Neuron (in vitro differentiated cells): ENCODE results near the gene LYPLAL1.
"Not testable (repeated sequence)": the region's sequence is repeated elsewhere in the genome, so short reads cannot be mapped to it uniquely, and the experiment has no call there.

Experiments
- H2AFZ ChIP-seq: one replicate; pipeline ENCODE4 v1.6.1; 2013; ENCODE audit warnings: low read depth, mild to moderate bottlenecking, inconsistent platforms, low read length, moderate library complexity
- H3K27me3 ChIP-seq: one replicate; pipeline ENCODE4 v1.6.1; 2013; ENCODE audit warnings: low read length; ENCODE audit not compliant: insufficient read depth
- H3K36me3 ChIP-seq: one replicate; pipeline ENCODE4 v1.6.1; 2013; ENCODE audit warnings: low read length; ENCODE audit not compliant: insufficient read depth
- H3K4me1 ChIP-seq: one replicate; pipeline ENCODE4 v1.6.1; 2013; ENCODE audit warnings: low read length; ENCODE audit not compliant: insufficient read depth
- H3K4me3 ChIP-seq: 2 replicates; pipeline ENCODE4 v1.5.1; 2013; ENCODE audit warnings: mild to moderate bottlenecking, low read length, moderate library complexity
- H3K9me3 ChIP-seq: one replicate; pipeline ENCODE4 v1.6.1; 2013; ENCODE audit warnings: low read length

The LYPLAL1 gene

GRCh38 chr1:219236933-219237610 is 63.4 kb downstream of the LYPLAL1 start:
- Histone ChIP-seq H3K4me1 (no peaks in the 10 kb centered on the region), H3K36me3 (no peaks in the 10 kb centered on the region), H3K27me3 (no peaks in the 10 kb centered on the region), H3K4me3 (no peak overlapping the region), H2AFZ (no peak overlapping the region), H3K9me3 (no peaks in the 10 kb centered on the region)

GRCh38 chr1:219239518-219239917 is 65.8 kb downstream of the LYPLAL1 start:
- no peaks in the 10 kb centered on the region for H3K9me3 ChIP-seq
- no peak overlapping the region for H2AFZ ChIP-seq
- H3K27me3 ChIP-seq, result no peaks in the 10 kb centered on the region
- H3K36me3 ChIP-seq, result no peaks in the 10 kb centered on the region
- no peaks in the 10 kb centered on the region for H3K4me1 ChIP-seq
- no peak overlapping the region for H3K4me3 ChIP-seq

DNA sequence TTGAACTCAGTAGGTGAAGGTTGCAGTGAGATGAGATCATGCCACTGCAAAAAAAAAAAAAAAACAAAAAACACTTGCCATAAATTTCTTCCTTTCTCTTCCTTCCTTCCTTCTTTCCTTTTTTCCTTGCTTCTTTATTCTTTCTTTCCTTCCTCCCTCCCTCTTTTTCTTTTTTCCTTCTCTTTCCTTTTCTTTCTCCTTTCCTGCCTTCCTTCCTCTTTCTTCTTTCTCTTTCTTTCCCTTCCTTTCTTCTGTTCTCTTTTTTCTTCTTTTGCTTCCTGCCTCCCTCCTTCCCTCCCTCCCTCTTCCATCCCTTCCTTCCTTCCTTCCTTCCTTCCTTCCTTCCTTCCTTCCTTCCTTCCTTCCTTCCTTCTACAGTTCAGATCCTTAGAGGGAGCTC is 71.2 kb downstream of the LYPLAL1 start:
- no peak overlapping the region for H2AFZ ChIP-seq
- no peaks in the 10 kb centered on the region for H3K4me1 ChIP-seq
- no peaks in the 10 kb centered on the region for H3K36me3 ChIP-seq
- H3K27me3 ChIP-seq, result no peaks in the 10 kb centered on the region
- no peak overlapping the region for H3K4me3 ChIP-seq
- H3K9me3 ChIP-seq, result no peaks in the 10 kb centered on the region

GRCh38 chr1:219247441-219247840 is 73.8 kb downstream of the LYPLAL1 start:
- H2AFZ ChIP-seq, result no peak overlapping the region
- H3K27me3 ChIP-seq, result no peaks in the 10 kb centered on the region
- H3K36me3 ChIP-seq, result no peaks in the 10 kb centered on the region
- no peaks in the 10 kb centered on the region for H3K4me1 ChIP-seq
- H3K4me3 ChIP-seq, result no peak overlapping the region
- H3K9me3 ChIP-seq, result peaks cover 4% of the 10 kb centered on the region

GRCh38 chr1:219250468-219250867 is 76.8 kb downstream of the LYPLAL1 start:
- H3K36me3 ChIP-seq, H3K4me1 ChIP-seq, H3K4me3 ChIP-seq, H2AFZ ChIP-seq, H3K9me3 ChIP-seq, H3K27me3 ChIP-seq: not testable (repeated sequence)

GRCh38 chr1:219257751-219258150 is 84.1 kb downstream of the LYPLAL1 start:
- no peaks in the 10 kb centered on the region for H3K4me1 ChIP-seq
- no peaks in the 10 kb centered on the region for H3K9me3 ChIP-seq
- no peaks in the 10 kb centered on the region for H3K36me3 ChIP-seq
- no peak overlapping the region for H2AFZ ChIP-seq
- H3K27me3 ChIP-seq, result no peaks in the 10 kb centered on the region
- H3K4me3 ChIP-seq, result no peak overlapping the region

- Histone ChIP-seq H3K27me3 (no peaks in the 10 kb centered on the region), H2AFZ (no peak overlapping the region), H3K4me1 (peaks cover 23% of the 10 kb centered on the region), H3K4me3 (no peak overlapping the region), H3K36me3 (no peaks in the 10 kb centered on the region), H3K9me3 (no peaks in the 10 kb centered on the region)
Observed at GRCh38 chr1:219261454-219261853, 87.8 kb downstream of the LYPLAL1 start.
